GM18511 (cell line): ENCODE data around the gene U2SURP.
"Not testable (repeated sequence)": the region's sequence is repeated elsewhere in the genome, so short reads cannot be mapped to it uniquely, and the experiment has no call there.

Source experiments
- ATAC-seq: cut with Tn5 transposase; IDR thresholded peaks from one replicate; pipeline ENCODE4 v1.9.1; 2021; ENCODE audit warnings: mild to moderate bottlenecking, moderate library complexity; ENCODE audit not compliant: unreplicated experiment

The U2SURP gene

DNA sequence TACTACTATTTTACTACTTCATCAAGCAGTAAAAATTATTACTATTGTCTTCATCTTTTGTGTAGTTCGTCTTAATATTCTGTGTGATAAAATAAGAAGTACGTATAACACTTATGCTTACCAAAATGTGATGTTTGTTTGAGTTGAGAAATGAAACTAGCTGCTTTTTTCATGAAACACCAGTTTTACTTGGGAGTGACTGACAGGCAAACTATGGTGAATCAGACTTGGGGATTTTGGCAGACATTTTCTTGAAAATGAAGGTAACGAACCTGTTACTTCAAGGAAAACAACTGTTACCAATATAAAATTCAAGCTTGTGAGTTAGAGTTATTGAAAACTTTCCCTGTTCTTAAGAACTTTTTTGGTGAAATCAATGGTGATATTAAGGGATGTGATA is 10.3 kb downstream of the U2SURP start:
- no peak for ATAC-seq

DNA sequence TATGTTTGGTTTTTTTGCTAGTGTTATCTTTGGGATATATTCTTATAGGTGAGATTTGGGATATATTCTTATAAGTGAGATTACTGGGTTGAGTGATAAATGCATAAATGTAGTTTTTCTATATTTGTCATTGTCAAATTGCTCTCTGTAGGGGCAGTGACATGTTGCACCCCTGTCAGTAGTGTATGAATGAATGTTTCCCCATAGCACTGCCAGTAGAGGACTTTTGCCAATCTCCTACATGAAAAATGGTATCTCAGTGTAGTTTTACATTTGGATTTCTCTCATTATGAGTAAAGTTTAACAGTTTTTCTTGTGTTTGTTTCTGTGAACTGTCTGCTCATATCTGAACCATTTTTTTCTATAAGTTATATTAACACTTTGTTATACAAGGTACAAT is 13.6 kb downstream of the U2SURP start:
- ATAC-seq, result no peak

DNA sequence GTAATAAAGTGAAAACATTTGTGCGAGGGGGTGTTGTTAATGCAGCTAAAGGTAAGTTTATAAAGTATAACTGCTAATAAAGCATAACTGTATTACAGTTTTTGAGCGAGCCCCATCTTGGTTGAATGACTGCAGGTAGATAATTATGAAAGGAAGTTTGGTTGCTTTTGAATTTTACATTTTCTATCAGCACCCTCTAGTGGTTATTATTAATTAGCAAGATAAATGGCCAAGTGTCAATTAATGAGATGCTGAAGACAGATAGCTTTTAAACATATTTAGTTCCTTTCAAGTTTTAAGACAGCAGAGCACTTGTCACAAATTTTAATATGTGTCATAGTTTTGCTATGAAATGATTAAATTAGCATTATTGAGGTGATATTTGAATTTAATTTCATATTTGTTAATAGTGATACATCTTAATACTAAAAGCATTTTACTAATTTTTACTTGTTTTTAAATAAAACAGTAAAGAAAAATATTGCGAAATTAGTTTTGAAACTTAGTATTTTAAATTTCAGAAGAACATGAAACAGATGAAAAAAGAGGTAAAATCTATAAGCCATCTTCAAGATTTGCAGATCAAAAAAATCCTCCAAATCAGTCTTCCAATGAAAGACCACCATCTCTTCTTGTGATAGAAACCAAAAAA is 15.1 kb downstream of the U2SURP start:
- peak; percentile 56 for ATAC-seq

DNA sequence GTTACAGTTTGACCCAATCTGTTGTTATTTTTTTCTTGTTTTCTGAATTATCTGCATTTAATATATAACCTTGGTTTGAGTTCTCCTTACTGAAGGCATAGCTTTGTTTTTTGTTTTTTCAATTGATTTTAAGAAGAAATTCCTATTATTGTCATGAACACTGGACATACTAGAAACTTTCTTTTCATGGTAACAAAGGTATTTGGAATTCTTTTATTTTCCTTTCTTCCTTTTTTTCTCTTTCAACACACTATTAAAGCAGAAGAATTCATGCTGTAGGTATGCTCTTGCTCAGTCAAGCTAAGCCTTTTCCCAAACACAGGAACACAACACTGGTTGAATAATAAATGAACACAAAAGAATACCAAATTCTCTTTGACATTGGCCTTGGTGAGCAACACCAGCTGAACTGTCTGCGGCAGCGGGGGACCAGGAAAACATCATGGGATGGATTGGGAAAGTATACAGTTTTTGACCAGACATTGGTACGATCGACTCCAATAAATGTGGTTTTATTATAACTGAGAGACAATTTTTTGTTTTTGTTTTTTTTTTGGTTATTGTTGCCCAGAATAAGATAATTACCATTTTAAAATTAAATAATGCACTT is 23.1 kb downstream of the U2SURP start:
- no peak for ATAC-seq

DNA sequence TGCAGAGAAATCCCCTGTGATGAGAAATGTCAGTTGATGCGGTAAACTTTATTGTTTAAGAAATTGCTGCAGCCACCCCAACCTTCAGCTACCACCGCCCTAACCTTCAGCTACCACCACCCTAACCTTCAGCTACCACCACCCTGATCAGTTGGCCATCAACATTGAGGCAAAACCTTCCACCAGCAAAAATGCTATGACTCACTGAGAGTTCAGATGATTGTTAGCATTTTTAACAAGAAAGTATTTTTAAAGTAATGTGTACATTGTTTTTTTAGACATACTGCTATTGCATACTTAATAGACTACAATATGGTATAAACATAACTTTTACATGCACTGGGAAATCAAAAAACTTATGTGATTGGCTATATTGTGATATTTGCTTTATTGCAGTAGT is 30.0 kb downstream of the U2SURP start:
- no peak for ATAC-seq

DNA sequence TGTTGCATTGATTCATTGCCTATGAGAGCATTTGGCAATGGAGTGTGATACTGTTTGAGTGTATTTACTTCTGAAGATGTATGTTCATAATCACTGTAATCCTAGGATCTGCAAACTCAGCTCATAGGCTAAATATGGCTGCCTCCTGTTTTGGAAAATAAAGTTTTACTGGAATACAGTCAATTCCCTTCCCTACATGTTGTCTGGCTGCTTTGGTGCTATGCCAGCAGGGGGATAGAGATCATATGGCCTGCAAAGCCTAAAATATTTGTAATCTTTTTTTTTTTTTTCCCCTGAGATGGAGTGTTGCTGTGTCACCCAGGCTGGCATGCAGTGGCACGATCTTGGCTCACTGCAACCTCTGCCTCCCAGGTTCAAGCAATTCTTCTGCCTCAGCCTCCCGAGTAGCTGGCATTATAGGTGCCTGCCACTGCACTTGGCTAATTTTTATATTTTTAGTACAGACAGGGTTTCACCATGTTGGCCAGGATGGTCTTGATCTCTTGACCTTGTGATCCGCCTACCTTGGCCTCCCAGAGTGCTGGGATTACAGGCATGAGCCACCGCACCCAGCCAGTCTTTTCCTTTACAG is 30.5 kb downstream of the U2SURP start:
- ATAC-seq, result not testable (repeated sequence)

DNA sequence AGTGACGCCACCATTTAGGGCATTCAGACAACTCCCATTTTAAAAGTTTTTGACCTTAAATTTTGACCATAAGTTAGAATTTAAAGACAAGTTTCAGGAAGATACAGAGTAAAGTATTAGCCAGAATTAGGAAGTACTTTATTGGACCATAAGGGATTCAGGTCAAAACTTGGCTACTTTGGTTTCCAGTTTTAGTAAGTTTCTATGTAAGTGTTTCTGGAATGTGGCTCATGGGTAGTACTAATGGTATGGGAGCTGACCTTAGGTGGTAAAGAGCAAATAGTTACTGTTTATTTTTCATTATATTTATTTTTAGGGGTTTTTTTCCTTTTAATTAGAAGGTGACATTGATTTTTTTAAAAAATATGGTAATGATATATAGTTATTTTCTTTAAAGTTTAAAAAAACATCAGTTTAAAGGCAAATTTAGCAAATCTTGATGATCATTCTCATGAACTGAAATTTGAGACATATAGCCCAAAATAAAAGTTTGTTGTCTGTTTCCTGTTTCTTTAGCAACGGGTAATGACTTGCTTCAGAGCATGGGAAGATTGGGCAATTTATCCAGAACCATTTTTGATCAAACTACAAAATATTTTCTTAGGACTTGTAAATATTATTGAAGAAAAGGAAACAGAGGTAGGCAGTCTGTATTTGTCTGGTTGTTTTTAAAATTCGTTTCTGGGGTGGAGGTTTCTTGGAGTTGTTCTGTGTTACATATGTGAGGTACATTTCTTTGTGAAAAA is 34.3 kb downstream of the U2SURP start:
- no peak for ATAC-seq

DNA sequence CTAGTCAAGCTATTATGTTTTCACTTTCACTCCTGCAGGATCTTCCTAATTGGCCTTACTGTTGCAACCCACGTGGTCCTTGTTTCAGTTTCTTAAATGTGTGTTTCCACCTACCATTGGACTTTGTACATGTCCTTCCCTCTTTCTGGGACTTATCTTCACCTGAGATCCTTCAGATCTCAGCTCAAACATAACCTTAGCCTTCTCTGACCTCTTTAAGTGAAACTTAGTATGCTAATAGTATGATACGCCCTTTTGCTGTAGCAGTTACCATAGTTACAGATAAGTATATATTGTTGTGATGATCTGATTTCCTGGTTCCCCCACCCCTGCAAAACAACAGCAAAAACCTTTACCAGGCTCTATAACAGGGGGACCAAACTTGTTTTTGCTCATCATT is 35.2 kb downstream of the U2SURP start:
- no peak for ATAC-seq

DNA sequence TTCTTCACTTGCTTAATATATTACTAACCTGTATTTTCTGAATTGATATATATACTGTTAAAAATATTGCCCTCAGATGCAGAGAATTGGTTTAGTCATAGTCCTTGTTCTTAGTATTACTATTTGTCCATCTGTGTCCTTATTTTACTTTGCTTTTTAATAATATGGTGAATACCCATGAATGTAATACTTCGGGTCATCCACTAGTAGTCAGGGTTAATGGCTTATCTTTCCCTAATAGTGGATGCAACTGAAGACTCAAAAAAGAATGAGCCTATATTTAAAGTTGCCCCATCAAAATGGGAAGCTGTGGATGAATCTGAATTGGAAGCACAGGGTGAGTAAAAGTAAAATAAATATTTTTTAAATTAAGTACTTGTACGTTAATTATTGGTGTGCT is 36.5 kb downstream of the U2SURP start:
- ATAC-seq, result no peak

DNA sequence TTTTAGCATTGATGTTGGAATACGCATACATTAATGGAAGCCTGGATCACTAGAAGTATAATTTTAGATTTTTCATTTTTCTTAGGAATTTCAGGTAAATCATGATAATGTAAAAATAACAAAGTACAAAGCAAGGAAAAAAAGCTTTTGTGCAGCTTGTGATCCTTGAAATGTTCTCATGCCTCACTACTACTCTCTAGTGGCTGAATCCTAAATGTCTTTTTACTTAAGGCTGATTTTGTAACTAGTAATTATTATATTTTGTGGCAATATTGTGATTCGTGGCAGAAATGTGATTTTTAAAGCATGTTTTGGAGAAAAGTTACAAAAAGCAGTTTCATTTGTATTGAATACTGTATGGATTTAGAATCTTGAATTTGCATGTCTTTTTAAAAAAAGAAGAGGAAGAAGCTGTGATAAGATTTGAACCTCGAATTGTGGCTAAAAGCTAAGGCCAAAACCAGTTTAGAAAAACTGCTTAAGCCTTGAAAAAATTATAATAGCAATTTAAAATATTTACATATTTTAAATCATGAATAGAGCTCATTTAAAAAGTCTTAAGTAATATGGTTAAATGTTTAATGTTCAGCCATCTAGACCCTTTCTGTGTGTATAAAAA is 39.0 kb downstream of the U2SURP start:
- ATAC-seq, result no peak

DNA sequence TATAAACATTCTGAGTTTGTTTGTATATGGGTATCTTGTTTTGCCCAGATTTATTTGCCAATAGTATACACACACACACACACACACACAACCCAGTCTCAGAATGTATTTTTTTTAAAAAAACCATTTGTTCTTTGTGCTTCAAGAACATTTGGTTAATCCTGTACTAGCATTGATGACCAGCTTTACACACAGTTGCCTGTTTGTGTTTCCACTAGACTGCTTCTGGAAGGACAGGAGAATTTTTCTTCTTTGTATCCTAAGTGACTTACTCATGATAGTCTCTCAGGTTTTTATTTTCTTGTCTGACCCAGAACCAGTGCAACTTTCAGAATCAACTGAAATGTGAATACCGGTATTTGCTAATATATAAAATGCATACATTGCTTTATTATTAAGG is 40.5 kb downstream of the U2SURP start:
- ATAC-seq, result no peak

DNA sequence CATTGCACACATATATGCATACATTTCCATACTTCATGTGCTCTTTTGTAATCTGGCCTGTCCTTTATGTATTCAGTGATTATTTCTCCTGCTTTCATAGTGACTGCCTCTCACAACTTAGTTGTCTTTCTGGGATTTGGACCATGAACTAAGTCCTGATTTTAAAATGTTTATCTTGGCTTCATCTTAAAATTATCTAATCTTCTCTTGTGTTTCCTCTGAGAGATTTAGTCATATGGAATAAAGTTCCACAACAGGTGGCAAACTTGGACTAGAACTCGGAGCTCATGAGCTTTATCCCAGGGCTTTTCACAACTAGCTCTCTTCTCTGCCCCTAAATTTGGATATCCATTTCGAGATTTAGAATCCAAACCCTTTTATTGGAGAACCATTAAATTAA is 44.3 kb downstream of the U2SURP start:
- ATAC-seq, result no peak

DNA sequence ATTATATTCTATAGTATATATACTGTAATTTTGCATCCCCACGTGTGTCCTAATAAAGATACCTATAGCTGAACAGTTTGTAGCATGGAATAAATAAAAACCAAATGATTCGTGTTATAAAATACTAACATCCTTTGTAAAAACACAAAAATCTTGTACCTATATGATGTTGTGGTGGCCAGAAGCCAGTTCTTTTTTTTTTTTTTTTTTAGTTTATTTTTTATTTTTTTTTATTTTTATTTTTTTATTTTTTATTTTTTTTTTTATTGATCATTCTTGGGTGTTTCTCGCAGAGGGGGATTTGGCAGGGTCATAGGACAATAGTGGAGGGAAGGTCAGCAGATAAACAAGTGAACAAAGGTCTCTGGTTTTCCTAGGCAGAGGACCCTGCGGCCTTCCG is 44.7 kb downstream of the U2SURP start:
- not testable (repeated sequence) for ATAC-seq

DNA sequence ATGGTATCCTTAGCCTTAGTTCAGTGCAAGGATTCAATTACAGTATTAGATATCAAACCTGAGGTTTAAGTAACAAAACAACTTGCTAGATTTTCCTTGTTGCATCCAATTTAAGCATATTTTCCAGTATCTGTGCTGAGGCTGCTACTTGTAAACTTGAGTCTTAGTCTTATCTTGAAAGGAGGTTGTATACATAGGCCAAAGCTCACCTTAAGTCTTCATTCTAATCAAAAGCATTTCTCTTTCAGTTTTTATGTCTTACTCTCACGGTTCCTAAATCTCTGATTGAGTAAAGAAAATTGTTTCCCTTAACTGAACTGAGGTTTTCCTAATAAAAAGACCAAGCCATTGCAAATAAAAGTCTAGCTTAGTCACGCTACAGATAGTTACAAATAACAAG is 52.6 kb downstream of the U2SURP start:
- ATAC-seq, result no peak

DNA sequence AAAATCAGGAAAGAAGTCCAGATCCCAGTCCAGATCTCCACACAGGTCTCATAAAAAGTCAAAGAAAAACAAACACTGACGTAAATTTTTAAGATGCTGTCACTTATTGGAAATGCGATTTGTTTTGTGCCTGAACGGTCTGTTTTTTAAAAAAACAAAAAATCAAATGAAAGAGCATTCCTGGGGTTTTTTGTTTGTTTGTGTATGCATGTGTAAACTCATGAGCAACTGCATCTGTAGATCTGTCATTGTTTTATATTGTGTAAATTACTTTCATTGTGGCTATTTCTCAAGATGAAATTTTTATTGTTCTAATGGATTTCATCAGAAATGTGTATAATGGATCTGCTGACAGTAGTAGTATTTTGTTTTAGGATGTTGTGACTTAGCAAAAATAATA is 55.0 kb downstream of the U2SURP start:
- ATAC-seq, result no peak

DNA sequence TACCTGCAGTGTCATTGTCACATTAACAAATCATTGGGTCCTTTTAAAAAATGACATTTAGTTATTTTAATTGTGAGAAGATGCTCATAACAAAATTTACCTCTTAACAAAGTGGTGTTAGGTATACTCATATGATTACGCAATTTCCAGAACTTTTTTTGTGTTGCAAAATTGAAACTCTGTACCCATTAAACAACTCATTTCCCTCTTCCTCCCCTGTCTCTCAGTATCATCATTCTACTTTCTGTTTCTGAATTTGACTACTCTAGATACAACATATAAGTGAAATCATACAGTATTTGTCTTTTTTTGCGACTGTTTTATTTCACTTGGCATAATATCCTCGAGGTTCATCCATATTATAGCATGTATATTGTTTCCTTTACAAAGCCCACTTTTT is 59.5 kb downstream of the U2SURP start:
- peak; percentile 99 for ATAC-seq

DNA sequence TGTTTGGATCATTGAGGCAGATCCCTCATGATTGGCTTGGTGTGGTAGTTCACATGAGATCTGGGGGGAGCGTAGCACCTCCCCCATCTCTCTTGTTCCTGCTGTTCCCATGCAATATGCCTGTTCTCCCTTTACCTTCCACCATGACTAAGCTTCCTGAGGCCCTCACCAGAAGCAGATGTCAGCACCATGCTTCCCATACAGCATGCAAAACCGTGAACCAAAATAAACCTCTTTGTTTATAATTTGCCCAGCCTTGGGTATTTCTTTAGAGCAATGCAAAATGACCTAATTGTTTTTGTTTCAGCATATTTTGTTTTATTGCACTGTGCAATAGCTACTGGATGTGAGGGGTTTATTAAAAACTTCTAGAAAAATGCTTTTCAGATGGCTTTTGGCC is 61.6 kb downstream of the U2SURP start:
- no peak for ATAC-seq

DNA sequence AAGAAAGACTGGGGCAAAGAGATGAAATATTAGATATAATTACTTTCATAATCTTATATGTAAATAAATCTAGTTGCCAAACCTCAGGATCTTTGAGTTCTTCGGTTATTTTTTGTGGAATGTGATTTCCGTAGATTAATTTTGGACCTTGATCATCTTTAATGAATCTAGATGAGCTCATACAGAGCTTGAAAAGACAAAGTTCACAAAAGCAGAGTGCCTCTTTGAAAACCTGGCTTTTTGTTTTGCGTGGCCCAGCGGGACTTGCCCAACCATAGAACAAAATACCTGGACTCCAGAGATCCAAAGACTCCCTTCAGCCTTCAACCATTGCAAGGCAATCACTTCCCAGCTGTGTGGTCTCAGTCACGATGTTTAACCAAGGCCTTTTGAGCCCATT is 63.4 kb downstream of the U2SURP start:
- no peak for ATAC-seq

DNA sequence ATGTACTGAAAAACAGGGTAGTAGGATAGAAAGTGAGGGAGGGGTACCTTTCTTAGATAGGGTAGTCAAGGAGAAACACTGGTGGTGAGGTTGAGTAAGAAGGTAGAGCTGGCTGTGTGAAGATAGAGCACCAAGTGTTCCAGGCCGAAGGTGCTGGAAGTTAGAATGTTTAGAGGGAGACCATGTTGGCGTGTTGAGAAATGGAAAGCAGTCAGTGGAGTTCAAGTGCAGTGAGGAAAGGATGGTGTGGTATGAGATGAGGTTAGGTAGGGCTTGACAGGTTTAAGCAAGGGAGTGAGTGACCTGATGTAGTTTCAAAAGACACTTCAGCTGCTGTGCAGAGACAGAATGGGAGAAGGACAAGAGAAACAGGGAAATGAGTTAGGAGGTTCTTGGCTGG is 64.0 kb downstream of the U2SURP start:
- no peak for ATAC-seq

DNA sequence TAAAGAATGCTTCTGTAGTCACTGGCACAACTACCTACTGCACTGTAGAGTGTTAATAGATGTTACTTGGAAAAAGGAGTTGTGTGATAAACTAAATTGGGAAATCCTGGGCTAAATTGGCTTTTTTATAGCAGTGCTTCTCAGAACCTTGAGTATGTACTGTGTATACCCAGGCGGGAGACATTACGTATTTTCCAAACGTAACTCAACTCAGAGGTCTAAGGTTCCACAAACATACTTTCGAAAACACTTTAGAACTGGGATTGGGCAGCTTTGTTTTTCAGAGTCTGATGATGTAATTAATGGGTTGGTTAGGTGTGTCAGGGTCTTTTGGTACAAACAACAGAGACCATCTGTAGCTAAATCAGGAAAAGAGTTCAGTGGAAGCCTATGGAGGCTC is 64.7 kb downstream of the U2SURP start:
- ATAC-seq, result no peak

DNA sequence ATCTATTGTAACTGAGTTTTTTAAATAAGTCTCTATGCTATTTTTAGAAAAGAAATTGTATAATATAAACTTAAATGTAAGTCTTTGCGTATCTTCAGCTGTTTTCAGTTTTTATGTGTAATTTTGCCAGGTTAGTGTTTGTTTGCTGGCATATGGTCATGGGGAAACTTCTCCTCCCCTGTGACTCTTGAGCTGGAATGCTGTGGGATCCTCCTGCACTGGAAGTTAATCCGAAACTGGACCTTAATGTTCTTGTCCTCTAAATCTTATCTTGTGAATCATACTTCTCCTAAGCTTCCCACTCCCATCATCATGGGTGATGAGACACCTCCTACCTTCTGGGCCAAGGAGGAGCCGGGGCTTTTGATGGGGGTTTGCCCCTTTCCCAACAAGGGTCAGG is 65.8 kb downstream of the U2SURP start:
- no peak for ATAC-seq

DNA sequence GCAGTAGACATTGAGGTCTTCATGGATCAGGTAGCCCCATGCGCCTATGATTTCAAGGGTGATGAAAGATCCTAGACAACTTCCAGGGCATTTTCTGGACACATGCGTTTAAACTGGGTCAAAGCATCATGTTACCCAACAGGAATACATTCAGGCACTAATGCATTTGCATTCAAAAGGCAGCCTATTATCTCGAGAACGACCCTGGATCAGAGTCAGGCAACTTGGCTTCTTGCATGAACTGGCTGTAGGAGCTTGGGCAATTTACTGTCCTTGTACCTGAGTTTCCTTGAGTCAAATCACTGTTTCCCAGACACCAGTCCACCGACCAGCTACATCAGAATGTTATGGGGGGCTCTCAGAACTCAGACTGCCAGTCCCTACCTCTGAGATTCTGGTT is 66.7 kb downstream of the U2SURP start:
- ATAC-seq, result no peak
